ENCODE results near the gene LDB1.

DNA sequence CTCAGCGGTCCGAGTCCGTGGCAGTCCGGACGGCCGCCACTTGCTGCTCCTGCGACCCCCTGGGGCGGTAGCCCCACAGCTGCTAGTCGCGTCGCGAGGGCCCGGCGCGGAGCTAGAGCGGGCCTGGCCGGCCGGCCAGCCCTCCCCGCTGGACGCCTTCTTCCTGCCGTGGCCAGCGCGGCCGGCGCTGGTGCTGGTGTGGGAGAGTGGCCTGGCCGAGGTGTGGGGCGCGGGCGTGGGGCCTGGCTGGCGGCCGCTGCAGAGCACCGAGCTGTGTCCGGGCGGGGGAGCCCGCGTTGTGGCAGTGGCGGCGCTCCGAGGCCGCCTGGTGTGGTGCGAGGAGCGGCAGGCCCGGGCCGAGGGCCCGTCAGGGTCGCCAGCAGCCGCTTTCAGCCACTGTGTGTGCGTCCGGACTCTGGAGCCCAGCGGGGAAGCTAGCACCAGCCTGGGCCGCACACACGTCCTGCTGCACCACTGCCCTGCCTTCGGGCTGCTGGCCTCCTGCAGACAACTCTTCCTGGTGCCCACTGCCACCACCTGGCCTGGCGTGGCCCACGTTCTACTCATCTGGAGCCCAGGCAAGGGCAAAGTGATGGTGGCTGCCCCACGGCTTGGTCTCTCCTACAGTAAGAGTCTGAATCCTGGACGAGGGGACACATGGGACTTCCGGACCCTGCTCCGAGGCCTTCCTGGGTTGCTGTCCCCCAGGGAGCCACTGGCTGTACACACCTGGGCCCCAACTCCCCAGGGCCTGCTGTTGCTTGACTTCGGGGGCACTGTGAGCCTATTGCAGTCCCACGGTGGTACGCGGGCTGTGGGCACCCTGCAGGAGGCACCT, 54.4 kb downstream of the LDB1 start:
- TF ChIP-seq, protein P1, sequence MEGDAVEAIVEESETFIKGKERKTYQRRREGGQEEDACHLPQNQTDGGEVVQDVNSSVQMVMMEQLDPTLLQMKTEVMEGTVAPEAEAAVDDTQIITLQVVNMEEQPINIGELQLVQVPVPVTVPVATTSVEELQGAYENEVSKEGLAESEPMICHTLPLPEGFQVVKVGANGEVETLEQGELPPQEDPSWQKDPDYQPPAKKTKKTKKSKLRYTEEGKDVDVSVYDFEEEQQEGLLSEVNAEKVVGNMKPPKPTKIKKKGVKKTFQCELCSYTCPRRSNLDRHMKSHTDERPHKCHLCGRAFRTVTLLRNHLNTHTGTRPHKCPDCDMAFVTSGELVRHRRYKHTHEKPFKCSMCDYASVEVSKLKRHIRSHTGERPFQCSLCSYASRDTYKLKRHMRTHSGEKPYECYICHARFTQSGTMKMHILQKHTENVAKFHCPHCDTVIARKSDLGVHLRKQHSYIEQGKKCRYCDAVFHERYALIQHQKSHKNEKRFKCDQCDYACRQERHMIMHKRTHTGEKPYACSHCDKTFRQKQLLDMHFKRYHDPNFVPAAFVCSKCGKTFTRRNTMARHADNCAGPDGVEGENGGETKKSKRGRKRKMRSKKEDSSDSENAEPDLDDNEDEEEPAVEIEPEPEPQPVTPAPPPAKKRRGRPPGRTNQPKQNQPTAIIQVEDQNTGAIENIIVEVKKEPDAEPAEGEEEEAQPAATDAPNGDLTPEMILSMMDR (IDR thresholded peaks at IDR 0.05; ENCODE audit: low read depth, low read length) = no peak
- TF ChIP-seq POLR2A (IDR thresholded peaks at IDR 0.05; ENCODE audit: extremely low read depth, insufficient read length) = no peak

Measured in NB4 (cell line).